GM12874 (cell line): ENCODE measurements around the gene ASIC1.

Experiments used
- TF ChIP-seq, protein P1 (sequence below): IDR thresholded peaks from 2 replicates; pipeline ENCODE4 v1.5.1; 2011; ENCODE audit warnings: low read depth, mild to moderate bottlenecking, control low read depth, low read length, moderate library complexity; ENCODE audit not compliant: insufficient read depth

The ASIC1 gene

DNA sequence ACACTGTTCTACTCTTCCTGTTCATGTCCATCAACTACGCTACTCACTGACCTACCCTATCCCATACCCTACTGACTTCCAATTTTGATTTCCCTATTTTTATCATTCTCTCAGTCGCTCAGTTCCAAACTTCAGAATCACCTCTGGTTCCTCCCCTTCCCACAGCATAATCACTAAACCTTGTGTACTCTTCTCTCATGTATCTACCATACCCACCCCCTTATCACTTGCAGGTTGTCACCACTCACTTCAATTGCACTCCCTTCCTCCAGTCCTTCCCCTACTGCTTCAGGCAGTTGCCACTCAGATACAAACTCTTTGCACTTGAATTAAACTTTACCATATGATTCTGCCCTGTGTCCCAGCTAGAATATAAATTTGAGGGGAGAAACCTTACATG is 38.4 kb upstream of the ASIC1 start:
- TF ChIP-seq, protein P1, sequence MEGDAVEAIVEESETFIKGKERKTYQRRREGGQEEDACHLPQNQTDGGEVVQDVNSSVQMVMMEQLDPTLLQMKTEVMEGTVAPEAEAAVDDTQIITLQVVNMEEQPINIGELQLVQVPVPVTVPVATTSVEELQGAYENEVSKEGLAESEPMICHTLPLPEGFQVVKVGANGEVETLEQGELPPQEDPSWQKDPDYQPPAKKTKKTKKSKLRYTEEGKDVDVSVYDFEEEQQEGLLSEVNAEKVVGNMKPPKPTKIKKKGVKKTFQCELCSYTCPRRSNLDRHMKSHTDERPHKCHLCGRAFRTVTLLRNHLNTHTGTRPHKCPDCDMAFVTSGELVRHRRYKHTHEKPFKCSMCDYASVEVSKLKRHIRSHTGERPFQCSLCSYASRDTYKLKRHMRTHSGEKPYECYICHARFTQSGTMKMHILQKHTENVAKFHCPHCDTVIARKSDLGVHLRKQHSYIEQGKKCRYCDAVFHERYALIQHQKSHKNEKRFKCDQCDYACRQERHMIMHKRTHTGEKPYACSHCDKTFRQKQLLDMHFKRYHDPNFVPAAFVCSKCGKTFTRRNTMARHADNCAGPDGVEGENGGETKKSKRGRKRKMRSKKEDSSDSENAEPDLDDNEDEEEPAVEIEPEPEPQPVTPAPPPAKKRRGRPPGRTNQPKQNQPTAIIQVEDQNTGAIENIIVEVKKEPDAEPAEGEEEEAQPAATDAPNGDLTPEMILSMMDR: no peak

- TF ChIP-seq, protein P1: no peak
These were observed 37.9 kb upstream of the ASIC1 start for GRCh38 chr12:50019524-50019923.

DNA sequence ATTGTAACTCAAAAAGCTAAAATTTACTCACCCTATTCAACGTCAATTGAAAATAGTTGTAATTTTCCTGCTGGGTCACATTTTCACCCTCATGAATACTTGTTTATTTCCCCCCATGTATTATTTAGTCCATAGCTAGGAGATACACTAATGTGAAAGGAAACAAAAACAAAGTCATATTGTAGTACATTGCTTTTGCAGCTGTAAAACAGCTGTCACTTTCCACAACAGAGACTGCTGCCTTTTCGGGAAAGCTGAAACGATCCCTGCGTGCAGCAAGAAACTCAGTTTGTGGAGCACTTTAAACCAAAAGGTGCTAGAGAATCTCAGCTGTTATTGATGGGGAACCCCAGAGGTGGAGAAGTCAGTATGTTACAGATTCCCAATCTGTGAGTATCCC is 36.4 kb upstream of the ASIC1 start:
- TF ChIP-seq, protein P1: no peak

DNA sequence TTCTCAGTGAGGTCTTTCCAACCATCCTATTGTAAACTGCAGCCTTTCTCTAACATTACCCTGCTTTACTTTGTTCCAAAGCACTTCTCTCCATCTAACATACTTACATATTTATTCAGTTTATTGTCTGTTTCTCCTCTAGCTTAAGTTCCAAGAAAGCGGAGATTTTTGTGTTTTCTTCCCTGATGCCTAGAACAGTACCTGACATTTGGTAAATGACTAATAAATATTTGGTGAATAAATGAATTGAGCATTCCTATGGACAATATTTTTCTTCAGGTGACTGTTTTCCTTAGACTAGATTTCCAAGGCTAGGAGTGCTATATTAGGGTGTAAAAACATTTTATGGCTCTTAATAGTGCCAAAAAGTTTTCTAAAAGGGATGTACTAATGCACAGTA is 34.5 kb upstream of the ASIC1 start:
- TF ChIP-seq, protein P1: no peak

DNA sequence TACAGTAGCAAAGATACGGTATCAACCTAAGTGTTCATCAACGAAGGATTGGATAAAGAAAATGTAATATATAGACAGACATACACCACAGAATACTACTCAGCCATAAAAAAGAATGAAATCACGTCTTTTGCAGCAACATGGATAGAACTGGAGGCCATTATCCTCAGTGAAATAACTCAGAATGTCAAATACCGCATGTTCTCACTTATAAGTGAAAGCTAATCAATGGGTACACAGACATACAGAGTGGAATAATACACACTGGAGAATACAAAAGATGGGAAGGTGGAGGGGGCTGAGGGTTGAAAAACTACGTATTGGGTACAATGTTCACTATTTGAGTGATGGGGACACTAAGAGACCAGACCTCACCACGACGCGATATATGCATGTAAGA is 33.2 kb upstream of the ASIC1 start:
- TF ChIP-seq, protein P1: no peak

DNA sequence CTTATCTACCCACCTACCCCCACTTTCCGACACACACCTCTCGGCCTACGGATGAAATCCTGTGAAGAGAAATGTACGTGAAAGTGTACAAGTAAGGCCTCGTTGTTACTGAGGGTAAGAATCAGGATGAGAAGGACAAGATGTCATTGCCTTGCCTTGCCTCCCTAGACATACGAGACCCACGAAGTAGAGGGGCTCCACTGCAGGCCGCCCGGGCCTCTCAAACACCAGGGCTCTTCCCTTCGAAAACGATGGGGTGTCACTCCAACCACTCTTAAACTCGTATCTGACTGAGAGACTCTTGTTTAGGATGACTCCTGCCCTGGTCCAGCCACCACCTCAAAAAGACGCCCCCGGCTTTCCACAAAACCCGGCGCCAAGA is 32.6 kb upstream of the ASIC1 start:
- TF ChIP-seq, protein P1: no peak

DNA sequence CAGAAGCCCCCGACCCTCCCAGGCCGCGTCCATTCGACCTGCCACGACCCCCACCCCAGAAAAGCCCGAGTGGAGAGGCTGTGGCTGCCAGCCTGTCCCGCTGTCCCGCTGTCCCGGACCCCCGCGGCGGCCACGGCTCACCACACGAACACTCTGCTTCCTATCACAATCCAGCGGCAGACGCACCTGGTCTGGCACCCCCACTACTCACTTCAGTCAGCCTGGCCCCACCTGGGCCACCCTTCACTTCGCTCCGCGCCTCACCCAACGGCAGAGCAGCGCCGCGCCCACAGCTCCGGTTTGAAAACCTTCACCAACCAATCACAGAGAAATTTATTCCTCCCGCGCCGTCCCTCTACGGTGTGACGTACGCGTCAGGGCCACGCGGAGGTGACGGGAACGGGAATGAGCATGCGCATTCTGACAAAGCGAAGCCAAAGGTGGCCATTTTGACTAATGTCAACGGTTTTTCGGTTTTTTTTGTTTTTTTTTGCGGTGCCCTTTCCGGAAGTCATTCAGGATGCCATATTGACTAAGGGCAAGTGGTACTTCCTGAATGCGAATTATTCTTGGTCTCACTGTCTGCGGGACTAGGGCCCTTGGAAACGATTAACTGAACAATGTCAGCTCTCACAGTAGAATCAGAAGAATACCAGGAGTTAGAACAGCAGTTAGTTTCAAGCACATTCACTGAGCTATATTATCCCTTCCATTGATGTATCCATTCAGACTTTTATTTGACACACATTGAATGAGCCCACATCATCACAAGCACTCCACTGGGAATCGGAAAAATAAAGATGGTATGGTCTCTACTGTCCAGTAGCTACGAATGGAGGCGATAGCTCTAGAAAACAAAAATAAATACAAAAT is 32.0 kb upstream of the ASIC1 start, which contains the start of gene RACGAP1:
Gene RACGAP1, minus strand, starts transcription at position 308 of the 873 bp plus-strand sequence. CDS start 8,779 bp downstream, outside the sequence.
- TF ChIP-seq, protein P1: no peak
